ENCODE results near the gene RNU1-3. TPM values are rescaled to one million over a fixed set of nuclear protein-coding genes. Genes with fewer than 3 reads are reported as not detected.
"Not testable (repeated sequence)": the region's sequence is repeated elsewhere in the genome, so short reads cannot be mapped to it uniquely, and the experiment has no call there.

Gene RNU1-3
- total RNA-seq, 1 experiment from 2014 or later: 1,333 TPM

DNA sequence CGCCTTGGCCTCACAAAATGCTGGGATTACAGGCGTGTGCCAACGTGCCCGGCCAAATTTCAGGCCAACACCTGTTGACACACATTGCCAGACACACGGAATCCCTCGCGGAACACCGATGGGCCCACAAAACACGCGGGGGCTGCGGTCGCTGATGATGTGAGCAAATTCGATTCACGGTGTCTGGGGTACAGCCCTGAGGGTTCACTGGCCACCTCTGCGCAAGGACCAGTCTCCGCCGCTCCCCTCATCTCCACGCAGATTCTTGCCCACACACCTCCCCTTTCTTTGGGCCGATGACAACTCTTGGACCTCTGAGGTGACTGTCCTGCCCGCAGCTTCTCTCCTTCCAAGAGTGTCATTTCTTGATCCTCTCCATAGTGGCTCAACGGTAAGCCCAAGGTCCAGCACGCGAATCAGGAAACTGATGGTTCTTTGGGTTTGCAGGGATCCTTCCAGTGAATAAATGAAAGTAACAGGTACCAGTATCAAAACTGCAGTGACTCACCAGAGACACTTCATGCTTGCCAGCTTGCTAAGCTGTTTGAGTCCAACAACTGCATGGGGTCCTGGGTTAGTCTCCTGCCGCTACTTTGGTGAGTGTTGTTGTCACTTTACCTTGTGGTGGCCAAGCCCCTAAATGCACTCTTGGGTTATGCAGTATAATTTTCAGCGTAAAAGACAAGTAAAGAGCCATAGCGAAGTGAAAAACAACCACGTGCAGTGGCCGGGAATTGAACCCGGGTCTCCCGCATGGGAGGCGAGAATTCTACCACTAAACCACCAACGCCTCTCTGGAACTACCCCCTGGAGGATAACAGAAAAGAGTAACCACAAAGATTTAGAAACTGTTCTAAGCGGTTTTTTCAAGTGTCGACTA, 11.0 kb upstream of the RNU1-3 start:
- H4K20me1 ChIP-seq (ENCODE audit: insufficient read depth): no peaks in the 10 kb centered on the region
- no peaks in the 10 kb centered on the region for H3K4me1 ChIP-seq (replicated peaks; ENCODE audit: insufficient read depth)
- ChIA-PET POLR2A (ENCODE audit: unreplicated experiment) (interaction anchor here (0.6 to 0.7 kb wide), 2 partner anchors 57 to 118 kb away, joined by 3 to 4 read pairs; no protein-coding TSS in a partner anchor), CTCF (no interaction called here)
- peak overlapping the region; percentile 69 for H3K4me2 ChIP-seq
- peak; percentile 64 to 76 for DNase-seq
- no peaks in the 10 kb centered on the region for H3K9me2 ChIP-seq (ENCODE audit: insufficient read depth)
- no peaks in the 10 kb centered on the region for H3K36me3 ChIP-seq (ENCODE audit: low read depth)
- no TSS peak for BruUV-seq (replicated peaks)
- H3K9me3 ChIP-seq (ENCODE audit: insufficient read depth, low read depth): no peaks in the 10 kb centered on the region
- no peaks in the 10 kb centered on the region for H3K27me3 ChIP-seq (ENCODE audit: insufficient read depth, low read depth)
- intact Hi-C loops (cut with micrococcal nuclease; ENCODE audit: unreplicated experiment): no loop called here
- H3K27ac ChIP-seq: no peak overlapping the region
- H3F3A ChIP-seq (ENCODE audit: insufficient read depth, low read depth): no peaks in the 10 kb centered on the region
- no peaks in the 10 kb centered on the region for H3K79me2 ChIP-seq (ENCODE audit: low read depth)
- peak overlapping the region; percentile 52; the same call in 1 of the 2 replicates for H3K4me3 ChIP-seq
- H2AFZ ChIP-seq: no peak overlapping the region
- TF ChIP-seq, protein P1, sequence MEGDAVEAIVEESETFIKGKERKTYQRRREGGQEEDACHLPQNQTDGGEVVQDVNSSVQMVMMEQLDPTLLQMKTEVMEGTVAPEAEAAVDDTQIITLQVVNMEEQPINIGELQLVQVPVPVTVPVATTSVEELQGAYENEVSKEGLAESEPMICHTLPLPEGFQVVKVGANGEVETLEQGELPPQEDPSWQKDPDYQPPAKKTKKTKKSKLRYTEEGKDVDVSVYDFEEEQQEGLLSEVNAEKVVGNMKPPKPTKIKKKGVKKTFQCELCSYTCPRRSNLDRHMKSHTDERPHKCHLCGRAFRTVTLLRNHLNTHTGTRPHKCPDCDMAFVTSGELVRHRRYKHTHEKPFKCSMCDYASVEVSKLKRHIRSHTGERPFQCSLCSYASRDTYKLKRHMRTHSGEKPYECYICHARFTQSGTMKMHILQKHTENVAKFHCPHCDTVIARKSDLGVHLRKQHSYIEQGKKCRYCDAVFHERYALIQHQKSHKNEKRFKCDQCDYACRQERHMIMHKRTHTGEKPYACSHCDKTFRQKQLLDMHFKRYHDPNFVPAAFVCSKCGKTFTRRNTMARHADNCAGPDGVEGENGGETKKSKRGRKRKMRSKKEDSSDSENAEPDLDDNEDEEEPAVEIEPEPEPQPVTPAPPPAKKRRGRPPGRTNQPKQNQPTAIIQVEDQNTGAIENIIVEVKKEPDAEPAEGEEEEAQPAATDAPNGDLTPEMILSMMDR (conservative IDR thresholded peaks at IDR 0.05): no peak
- TF ChIP-seq EZH2 (IDR thresholded peaks at IDR 0.05; ENCODE audit: low read depth): no peak

DNA sequence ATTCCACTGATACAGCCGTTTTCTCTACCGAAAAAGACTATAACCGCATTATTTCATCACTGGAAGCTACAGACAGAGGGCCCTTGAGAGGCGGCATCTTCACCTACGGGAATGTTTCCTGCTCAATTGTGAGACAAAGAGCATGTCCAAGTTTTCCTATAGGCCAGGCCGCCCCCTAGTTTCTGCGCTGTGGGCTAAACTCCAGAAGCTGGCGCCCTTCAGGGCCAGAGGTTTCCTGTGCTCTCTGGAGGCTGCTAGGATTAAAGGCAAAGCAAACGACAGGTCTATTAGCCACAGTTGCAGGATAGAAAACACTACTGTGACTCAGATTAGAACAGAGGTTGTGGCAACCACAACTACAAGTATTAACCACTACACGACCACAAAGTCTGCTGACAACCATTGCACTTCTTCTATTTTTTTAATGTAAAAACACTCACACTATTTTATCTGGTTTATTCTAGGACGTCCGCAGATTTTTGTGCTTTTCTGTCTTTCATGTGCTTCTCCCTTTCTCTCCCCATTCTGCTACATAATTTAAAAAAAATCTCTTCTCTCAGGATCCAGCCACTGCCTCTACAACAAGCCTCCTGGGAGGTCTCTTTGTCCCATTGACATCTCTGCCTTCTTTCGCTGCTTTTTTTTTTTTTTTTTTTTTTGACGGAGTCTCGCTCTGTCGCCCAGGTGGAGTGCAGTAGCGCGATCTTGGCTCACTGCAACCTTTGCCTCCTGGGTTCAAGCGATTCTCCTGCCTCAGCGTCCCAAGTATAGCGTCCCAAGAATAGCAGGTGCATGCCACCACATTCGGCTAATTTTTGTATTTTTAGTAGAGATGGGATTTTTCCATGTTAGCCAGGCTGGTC, 10.1 kb upstream of the RNU1-3 start:
- H3K4me2 ChIP-seq; CTCF ChIA-PET; H3K9me3 ChIP-seq (ENCODE audit: insufficient read depth, low read depth); H3K9me2 ChIP-seq (ENCODE audit: insufficient read depth); DNase-seq; H3K27ac ChIP-seq; BruUV-seq (replicated peaks); POLR2A ChIA-PET (ENCODE audit: unreplicated experiment); H2AFZ ChIP-seq; H3K4me3 ChIP-seq; intact Hi-C loops (cut with micrococcal nuclease; ENCODE audit: unreplicated experiment); H3K79me2 ChIP-seq (ENCODE audit: low read depth); H3K4me1 ChIP-seq (replicated peaks; ENCODE audit: insufficient read depth); H3K36me3 ChIP-seq (ENCODE audit: low read depth); H3K27me3 ChIP-seq (ENCODE audit: insufficient read depth, low read depth); H3F3A ChIP-seq (ENCODE audit: insufficient read depth, low read depth); H4K20me1 ChIP-seq (ENCODE audit: insufficient read depth): not testable (repeated sequence)

DNA sequence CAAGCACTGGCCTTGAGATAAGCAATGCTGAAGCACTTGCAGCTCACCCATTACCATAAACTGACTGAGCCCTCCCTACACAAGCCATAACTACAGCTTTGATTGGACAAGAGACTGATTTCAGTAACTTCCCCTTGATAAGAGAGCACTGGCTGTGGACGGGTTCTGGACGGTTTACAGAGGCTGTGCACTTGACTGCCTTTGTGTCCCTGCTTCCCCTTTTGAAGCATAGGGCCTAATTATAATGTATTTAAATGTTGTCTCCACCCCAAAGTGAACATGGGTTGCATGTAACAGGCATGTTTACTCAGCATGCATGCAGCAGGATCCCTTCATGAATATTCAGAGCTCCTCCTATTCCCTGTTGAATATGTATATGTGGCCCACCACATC, 8.4 kb upstream of the RNU1-3 start:
- H2AFZ ChIP-seq; H3K36me3 ChIP-seq (ENCODE audit: low read depth); POLR2A ChIA-PET (ENCODE audit: unreplicated experiment); H3K4me3 ChIP-seq; H3K27ac ChIP-seq; CTCF ChIA-PET; H3K4me1 ChIP-seq (replicated peaks; ENCODE audit: insufficient read depth); H4K20me1 ChIP-seq (ENCODE audit: insufficient read depth); H3K79me2 ChIP-seq (ENCODE audit: low read depth); H3K9me2 ChIP-seq (ENCODE audit: insufficient read depth); DNase-seq; intact Hi-C loops (cut with micrococcal nuclease; ENCODE audit: unreplicated experiment); H3K27me3 ChIP-seq (ENCODE audit: insufficient read depth, low read depth); H3K4me2 ChIP-seq; BruUV-seq (replicated peaks); H3F3A ChIP-seq (ENCODE audit: insufficient read depth, low read depth); H3K9me3 ChIP-seq (ENCODE audit: insufficient read depth, low read depth): not testable (repeated sequence)

DNA sequence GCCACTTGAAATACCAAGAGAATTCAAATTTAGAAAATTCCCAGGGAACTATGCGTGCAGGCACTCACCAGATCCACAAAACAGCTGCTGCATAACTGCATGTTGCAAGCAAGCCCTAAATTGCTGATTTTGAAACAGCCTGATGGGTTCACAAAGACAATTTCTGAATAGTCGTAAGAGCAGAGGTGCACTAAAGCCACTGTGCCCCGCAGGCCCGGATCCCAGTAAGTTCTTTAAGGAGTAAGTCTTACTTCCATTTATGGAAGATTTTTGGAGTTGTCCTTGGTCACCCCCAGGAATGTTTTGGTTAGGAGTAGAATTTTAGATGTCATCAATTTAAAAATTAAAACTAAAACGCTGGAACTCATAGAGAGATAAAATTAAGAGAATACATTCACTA, 7.2 kb upstream of the RNU1-3 start:
- H3F3A ChIP-seq (ENCODE audit: insufficient read depth, low read depth); BruUV-seq (replicated peaks); POLR2A ChIA-PET (ENCODE audit: unreplicated experiment); intact Hi-C loops (cut with micrococcal nuclease; ENCODE audit: unreplicated experiment); H3K9me3 ChIP-seq (ENCODE audit: insufficient read depth, low read depth); H3K4me2 ChIP-seq; H3K27ac ChIP-seq; H3K4me1 ChIP-seq (replicated peaks; ENCODE audit: insufficient read depth); H3K9me2 ChIP-seq (ENCODE audit: insufficient read depth); H4K20me1 ChIP-seq (ENCODE audit: insufficient read depth); H3K4me3 ChIP-seq; H3K36me3 ChIP-seq (ENCODE audit: low read depth); H3K79me2 ChIP-seq (ENCODE audit: low read depth); CTCF ChIA-PET; H3K27me3 ChIP-seq (ENCODE audit: insufficient read depth, low read depth); DNase-seq; H2AFZ ChIP-seq: not testable (repeated sequence)

DNA sequence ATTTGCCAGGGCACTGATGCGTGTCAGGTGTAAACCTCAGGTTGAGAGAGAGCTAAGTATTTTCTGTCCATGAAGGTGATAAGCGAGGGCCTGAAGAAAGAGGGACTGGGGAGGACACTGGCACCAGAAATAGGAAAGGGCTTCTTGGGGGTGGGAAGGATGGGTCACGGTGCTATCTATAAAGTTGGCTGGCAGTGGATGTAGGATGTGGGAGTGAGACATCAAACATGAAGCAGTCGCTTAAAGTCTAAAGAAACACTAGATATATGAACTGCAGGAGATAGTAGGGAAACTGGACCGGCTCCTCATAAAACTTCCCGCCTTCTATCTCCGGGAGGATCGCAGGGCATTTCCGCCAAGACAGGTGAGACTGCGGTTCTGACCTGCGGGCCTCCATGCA, 912 bp downstream of the RNU1-3 start:
- intact Hi-C loops (cut with micrococcal nuclease; ENCODE audit: unreplicated experiment): not testable (repeated sequence)

DNA sequence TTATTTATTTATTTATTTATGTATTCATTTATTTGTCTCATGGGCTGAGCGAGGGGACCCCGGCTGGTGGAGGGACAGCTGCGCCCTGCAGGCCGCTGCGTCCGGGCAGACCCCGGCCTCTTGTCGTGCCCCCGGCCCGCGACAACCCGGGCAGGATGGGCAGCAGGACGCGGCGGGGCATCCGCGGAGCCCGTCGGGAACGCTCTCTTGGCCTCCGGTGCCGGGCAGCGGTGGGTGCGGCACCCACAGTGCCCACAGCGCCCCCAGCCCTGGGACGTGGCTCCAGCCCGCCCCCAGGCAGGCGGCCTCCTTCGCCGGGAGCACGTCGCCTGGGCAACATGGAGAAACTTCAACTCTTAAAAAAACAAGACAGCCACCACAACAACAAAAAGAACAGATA, 8.5 kb downstream of the RNU1-3 start:
- DNase-seq; H3K27me3 ChIP-seq (ENCODE audit: insufficient read depth, low read depth); BruUV-seq (replicated peaks); H3K79me2 ChIP-seq (ENCODE audit: low read depth); H3K4me1 ChIP-seq (replicated peaks; ENCODE audit: insufficient read depth); CTCF ChIA-PET; H3K27ac ChIP-seq; H3K9me3 ChIP-seq (ENCODE audit: insufficient read depth, low read depth); H3K9me2 ChIP-seq (ENCODE audit: insufficient read depth); H4K20me1 ChIP-seq (ENCODE audit: insufficient read depth); H2AFZ ChIP-seq; H3F3A ChIP-seq (ENCODE audit: insufficient read depth, low read depth); intact Hi-C loops (cut with micrococcal nuclease; ENCODE audit: unreplicated experiment); H3K4me3 ChIP-seq; POLR2A ChIA-PET (ENCODE audit: unreplicated experiment); H3K4me2 ChIP-seq; H3K36me3 ChIP-seq (ENCODE audit: low read depth): not testable (repeated sequence)

More for the DNA sequence above, 912 bp downstream of the RNU1-3 start:
- H3K9me2 ChIP-seq (ENCODE audit: insufficient read depth); H3K79me2 ChIP-seq (ENCODE audit: low read depth); H3F3A ChIP-seq (ENCODE audit: insufficient read depth, low read depth); H2AFZ ChIP-seq; DNase-seq; H3K4me1 ChIP-seq (replicated peaks; ENCODE audit: insufficient read depth); H3K9me3 ChIP-seq (ENCODE audit: insufficient read depth, low read depth); CTCF ChIA-PET; H3K27me3 ChIP-seq (ENCODE audit: insufficient read depth, low read depth); BruUV-seq (replicated peaks); H3K27ac ChIP-seq; H3K4me2 ChIP-seq; H3K4me3 ChIP-seq; POLR2A ChIA-PET (ENCODE audit: unreplicated experiment); H4K20me1 ChIP-seq (ENCODE audit: insufficient read depth); H3K36me3 ChIP-seq (ENCODE audit: low read depth): not testable (repeated sequence)
